LHCN-M2 (cell line): ENCODE data around the gene TFF1. TPM values are rescaled to one million over a fixed set of nuclear protein-coding genes. Genes with fewer than 3 reads are reported as not detected.

Experiments used
- DNase-seq: peaks from one replicate; pipeline ENCODE4 v3.0.0-alpha.2; 2012; ENCODE audit warnings: low read depth
- total RNA-seq: library from RNA; depleted of rRNA; stranded (reverse); fragments of >200 nt; gene quantifications from 2 replicates; pipeline ENCODE4 v1.2.3, GENCODE V29; 2014

The TFF1 gene
- total RNA-seq, 1 experiment from 2014 or later = not detected

GRCh38 chr21:42343963-42344510 lies 22.3 kb downstream of the TFF1 start:
- DNase-seq = no peak

- no peak for DNase-seq
These were observed 22.8 kb downstream of the TFF1 start for GRCh38 chr21:42343556-42343955.

GRCh38 chr21:42343101-42343500 lies 23.2 kb downstream of the TFF1 start:
- DNase-seq = no peak

- DNase-seq = no peak
These were observed 24.4 kb downstream of the TFF1 start for GRCh38 chr21:42341776-42342542.

- DNase-seq = no peak
These were observed 25.9 kb downstream of the TFF1 start for GRCh38 chr21:42340187-42341050.

GRCh38 chr21:42338729-42339715 lies 27.3 kb downstream of the TFF1 start:
- DNase-seq = no peak

GRCh38 chr21:42337830-42338728 lies 28.3 kb downstream of the TFF1 start:
- DNase-seq = peak; percentile 1

GRCh38 chr21:42337276-42337675 lies 29.1 kb downstream of the TFF1 start:
- DNase-seq = no peak

GRCh38 chr21:42336054-42336453 lies 30.3 kb downstream of the TFF1 start:
- DNase-seq = no peak

- DNase-seq = no peak
These were observed 33.6 kb downstream of the TFF1 start for GRCh38 chr21:42332557-42333317.

GRCh38 chr21:42331660-42332059 lies 34.7 kb downstream of the TFF1 start:
- no peak for DNase-seq

GRCh38 chr21:42330380-42331371 lies 35.7 kb downstream of the TFF1 start:
- DNase-seq = no peak

GRCh38 chr21:42324896-42325295 lies 41.4 kb downstream of the TFF1 start:
- no peak for DNase-seq

- no peak for DNase-seq
These were observed 44.5 kb downstream of the TFF1 start for GRCh38 chr21:42321845-42322244.

- DNase-seq = no peak
These were observed 45.1 kb downstream of the TFF1 start for GRCh38 chr21:42321231-42321630.

GRCh38 chr21:42320791-42321190 lies 45.5 kb downstream of the TFF1 start:
- DNase-seq = no peak

GRCh38 chr21:42319851-42320572 lies 46.3 kb downstream of the TFF1 start:
- DNase-seq = no peak
